ENCODE data around the gene SRMS. TPM values are rescaled to one million over a fixed set of nuclear protein-coding genes. Genes with fewer than 3 reads are reported as not detected.

Gene SRMS
- total and polyA plus RNA-seq, 2 donors (not counting 3 experiments of a cell fraction or from before 2014, with no cell fraction given), result not detected

DNA sequence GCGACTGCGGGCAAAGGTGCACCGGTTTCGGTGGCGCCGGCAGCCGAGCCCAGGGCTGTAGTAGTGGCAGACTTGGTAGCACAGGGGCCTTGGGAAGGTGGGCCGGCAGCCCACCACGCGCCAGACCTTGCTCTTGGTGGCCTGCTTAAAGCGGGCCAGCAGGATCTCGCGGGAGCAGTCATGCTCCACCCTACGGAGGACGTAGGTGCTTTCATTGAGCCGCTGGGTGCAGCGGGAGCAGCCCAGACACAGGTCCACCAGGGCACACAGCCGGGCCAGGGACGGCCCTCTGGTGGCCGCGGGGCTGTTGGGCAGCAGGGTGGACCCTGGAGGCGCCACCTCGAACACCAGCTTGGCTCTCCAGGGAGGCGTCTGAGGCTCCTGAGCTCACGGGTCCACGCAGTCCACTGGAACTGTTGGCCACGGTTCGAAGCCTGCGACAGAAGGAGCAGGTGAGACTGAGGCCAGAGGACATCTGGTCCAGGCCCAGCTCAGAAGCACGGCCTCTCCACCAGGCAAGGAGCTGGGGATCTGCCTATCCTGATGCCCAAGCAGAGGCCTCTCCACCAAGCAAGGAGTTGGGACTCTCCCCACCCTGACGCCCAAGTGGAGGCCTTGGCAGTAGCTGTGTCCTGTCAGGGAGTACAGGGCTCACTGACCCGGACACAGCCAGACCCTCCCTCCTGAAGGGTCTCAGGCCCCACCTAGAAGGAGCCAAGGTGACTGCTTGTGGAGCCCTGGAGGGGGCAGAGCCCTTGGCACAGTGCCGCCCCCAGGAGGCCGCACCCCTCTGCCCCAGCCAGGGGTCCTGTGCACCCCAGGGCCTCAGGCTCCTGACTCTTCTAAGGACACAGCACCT lies 25.5 kb upstream of the SRMS start:
- Histone ChIP-seq H4K20me1 (replicated peaks; ENCODE audit: control insufficient read depth, extremely low read depth, insufficient read depth, low read length) (no peaks in the 10 kb centered on the region), H3K9me3 (replicated peaks; ENCODE audit: control insufficient read depth, insufficient read depth, low read length) (no peaks in the 10 kb centered on the region), H3K4me1 (ENCODE audit: control insufficient read depth, extremely low read depth, insufficient read depth, low read length) (peaks cover 10% of the 10 kb centered on the region), H3K9me1 (replicated peaks; ENCODE audit: control insufficient read depth, extremely low read depth, insufficient read depth, low read length) (no peaks in the 10 kb centered on the region), H3K9ac (replicated peaks; ENCODE audit: extremely low read depth, insufficient read depth, low read length) (peak overlapping the region; percentile 90), H3K27me3 (ENCODE audit: control insufficient read depth in 2 of 2, insufficient read depth in 2 of 2, low read length in 2 of 2) (no peaks in the 10 kb centered on the region), H3K27ac (ENCODE audit: insufficient read depth, low read depth, low read length) (peak overlapping the region; percentile 72), H3K4me3 (replicated peaks in 1 of 3; ENCODE audit: insufficient read depth in 1 of 3, low read depth in 1 of 3, low read length in 3 of 3) (peak overlapping the region; percentile 55 to 95 (median 87)), H3K4me2 (ENCODE audit: insufficient read depth, low read length) (peak overlapping the region; percentile 93), H3K79me2 (ENCODE audit: control insufficient read depth, insufficient read depth, low read length) (peaks cover 5% of the 10 kb centered on the region), H2AFZ (ENCODE audit: low read depth, low read length) (peak overlapping the region; percentile 88), H3K36me3 (ENCODE audit: control insufficient read depth in 2 of 2, extremely low read depth in 1 of 2, insufficient read depth in 2 of 2, low read length in 2 of 2) (no peaks in the 10 kb centered on the region)
- TF ChIP-seq, protein P1, sequence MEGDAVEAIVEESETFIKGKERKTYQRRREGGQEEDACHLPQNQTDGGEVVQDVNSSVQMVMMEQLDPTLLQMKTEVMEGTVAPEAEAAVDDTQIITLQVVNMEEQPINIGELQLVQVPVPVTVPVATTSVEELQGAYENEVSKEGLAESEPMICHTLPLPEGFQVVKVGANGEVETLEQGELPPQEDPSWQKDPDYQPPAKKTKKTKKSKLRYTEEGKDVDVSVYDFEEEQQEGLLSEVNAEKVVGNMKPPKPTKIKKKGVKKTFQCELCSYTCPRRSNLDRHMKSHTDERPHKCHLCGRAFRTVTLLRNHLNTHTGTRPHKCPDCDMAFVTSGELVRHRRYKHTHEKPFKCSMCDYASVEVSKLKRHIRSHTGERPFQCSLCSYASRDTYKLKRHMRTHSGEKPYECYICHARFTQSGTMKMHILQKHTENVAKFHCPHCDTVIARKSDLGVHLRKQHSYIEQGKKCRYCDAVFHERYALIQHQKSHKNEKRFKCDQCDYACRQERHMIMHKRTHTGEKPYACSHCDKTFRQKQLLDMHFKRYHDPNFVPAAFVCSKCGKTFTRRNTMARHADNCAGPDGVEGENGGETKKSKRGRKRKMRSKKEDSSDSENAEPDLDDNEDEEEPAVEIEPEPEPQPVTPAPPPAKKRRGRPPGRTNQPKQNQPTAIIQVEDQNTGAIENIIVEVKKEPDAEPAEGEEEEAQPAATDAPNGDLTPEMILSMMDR (IDR thresholded peaks at IDR 0.05; ENCODE audit: extremely low read depth in 1 of 2, insufficient read depth in 1 of 2, low read depth in 1 of 2, low read length in 2 of 2), result peak; percentile 32 to 43
- TF ChIP-seq POLR2A (IDR thresholded peaks at IDR 0.05; ENCODE audit: low read depth, low read length), result no peak
- TF ChIP-seq POLR2AphosphoS5 (IDR thresholded peaks at IDR 0.05; ENCODE audit: insufficient read depth, low read depth, low read length), result no peak
- intact Hi-C loops (cut with micrococcal nuclease), result loop anchor here (5.0 kb wide), 1 partner anchor 54 kb away; the partner anchor contains the start of gene GMEB2
- TSS peak; percentile 39 for BruUV-seq (replicated peaks)
- POLR2A ChIA-PET, result interaction anchor here (1.3 to 1.4 kb wide), 2 partner anchors 35 to 54 kb away, joined by 5 to 10 read pairs; partner anchors contain the start of gene GMEB2
- DNase-seq (ENCODE audit: low read depth, low spot score) (no peak), FAIRE-seq (no peak)
- dilution Hi-C loops (cut with MboI; ENCODE audit: extremely low pct_ligation_motif_present, low sequenced_read_pairs), result no loop called here
- CTCF ChIA-PET, result interaction anchor here (0.8 to 1.6 kb wide), 3 partner anchors 10 to 77 kb away, joined by 3 to 6 read pairs (median 6); no protein-coding TSS in a partner anchor

All from endothelial cell of umbilical vein (primary cell).